Coronary artery (tissue), 2 donors: ENCODE data around the gene SCN9A.

ENCODE experiments used
- DNase-seq: peaks from one replicate; pipeline ENCODE4 v3.0.0-alpha.2; 2017; ENCODE audit warnings: low spot score
- H3K27ac ChIP-seq, 2 donors: fragments of 200-600 bp; sonication (generic); one replicate each; pipeline ENCODE4 v1.5.1; 2016 to 2019
- H3K4me3 ChIP-seq: fragments of 200-600 bp; sonication (generic); 2 replicates; pipeline ENCODE4 v1.5.1; 2016; ENCODE audit warnings: mild to moderate bottlenecking, moderate library complexity
- CTCF ChIP-seq: fragments of 200-600 bp; sonication (generic); IDR thresholded peaks from one replicate; pipeline ENCODE4 v1.5.1; 2019; ENCODE audit warnings: antibody characterized with exemption

The SCN9A gene

GRCh38 chr2:166184789-166185188, 191.0 kb downstream of the SCN9A start:
- no peak for DNase-seq
- no peak overlapping the region for H3K4me3 ChIP-seq
- no peak overlapping the region for H3K27ac ChIP-seq
- no peak for TF ChIP-seq CTCF

DNA sequence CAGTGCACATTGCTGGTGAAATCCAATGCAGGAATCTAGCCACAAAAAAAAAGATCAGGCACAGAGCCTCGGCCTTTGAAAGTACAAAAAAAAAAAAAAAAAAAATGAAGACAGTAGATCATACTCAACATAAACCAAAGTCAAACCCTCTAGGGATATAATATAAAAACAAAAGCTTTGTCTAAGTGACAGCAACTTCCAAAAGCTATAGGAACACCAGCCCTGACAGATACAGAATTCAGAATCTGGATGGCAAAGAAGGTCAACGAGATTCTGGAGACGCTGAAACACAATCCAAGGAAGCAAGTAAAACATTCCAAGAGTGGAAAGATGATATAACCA, 194.0 kb downstream of the SCN9A start:
- no peak for DNase-seq
- H3K4me3 ChIP-seq = no peak overlapping the region
- TF ChIP-seq CTCF = no peak

DNA sequence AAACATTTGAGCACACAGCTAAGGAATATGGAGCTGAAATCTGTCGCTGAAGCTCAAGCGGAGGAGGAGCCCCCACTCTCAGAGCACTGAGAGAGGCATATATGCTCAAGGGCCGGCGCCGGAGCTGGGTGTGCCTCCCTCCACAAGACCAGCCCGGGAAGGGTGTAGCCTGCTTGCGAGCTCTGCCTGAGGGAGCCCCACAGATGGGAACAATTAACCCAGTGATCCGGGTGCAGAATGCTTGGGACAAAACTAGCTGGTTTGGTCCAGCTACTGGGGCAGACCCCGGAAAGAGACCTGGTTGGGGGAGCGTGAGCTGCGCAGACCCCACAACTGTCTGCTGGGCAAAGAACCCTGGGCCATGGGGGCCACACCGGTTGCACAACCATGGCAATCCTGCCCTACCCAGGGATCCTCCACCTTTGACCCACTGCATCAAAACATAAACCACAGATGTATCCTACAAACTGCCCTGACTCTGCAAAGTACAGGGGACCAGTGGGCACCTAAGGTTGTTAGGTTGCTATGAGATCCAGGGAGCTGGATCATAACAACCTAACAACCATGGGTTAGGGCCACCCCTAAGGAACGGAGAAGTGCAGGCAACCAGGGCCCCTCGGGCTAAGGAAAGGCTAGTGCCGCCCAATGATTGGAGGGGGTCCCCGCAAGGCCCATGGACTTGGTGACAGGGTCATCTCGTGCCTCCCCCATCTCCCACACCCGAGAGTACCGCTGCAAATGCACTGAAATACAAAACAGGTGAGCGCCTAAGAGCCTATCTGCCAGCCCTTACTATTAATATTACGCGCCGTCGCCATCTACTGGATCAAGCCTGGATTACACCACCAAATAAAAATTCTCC, 194.6 kb downstream of the SCN9A start:
- H3K27ac ChIP-seq = no peak overlapping the region
- H3K4me3 ChIP-seq = no peak overlapping the region
- no peak for TF ChIP-seq CTCF
- DNase-seq = no peak

More for the DNA sequence above, 194.0 kb downstream of the SCN9A start:
- H3K27ac ChIP-seq = no peak overlapping the region

- Histone ChIP-seq H3K4me3 (no peak overlapping the region), H3K27ac (no peak overlapping the region)
- no peak for DNase-seq
- no peak for TF ChIP-seq CTCF
Measured at GRCh38 chr2:166179201-166179600, 196.5 kb downstream of the SCN9A start.

DNA sequence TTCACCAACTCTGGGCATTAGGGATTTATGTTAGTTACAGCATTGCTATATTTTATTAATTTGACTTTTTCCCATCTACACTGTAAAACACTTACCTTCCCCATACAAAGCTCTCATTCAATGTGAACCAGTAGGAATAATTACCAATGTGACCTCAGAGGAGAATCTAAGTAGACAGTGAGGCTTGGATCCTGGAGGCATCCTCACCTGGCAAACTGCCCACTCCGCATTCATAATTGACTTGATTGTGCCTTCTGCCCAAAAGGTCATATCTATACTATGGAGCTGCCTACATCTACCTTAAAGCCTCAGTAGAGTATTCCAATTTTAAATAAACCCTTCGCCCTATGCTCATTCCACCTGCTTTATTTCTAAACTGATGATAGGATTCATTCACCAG, 202.5 kb downstream of the SCN9A start:
- no peak for DNase-seq
- no peak overlapping the region for H3K27ac ChIP-seq
- TF ChIP-seq CTCF = no peak

GRCh38 chr2:166171216-166171615, 204.5 kb downstream of the SCN9A start:
- no peak for TF ChIP-seq CTCF
- DNase-seq = no peak
- Histone ChIP-seq H3K27ac (no peak overlapping the region), H3K4me3 (no peak overlapping the region)

More for the DNA sequence above, 202.5 kb downstream of the SCN9A start:
- no peak overlapping the region for H3K4me3 ChIP-seq

GRCh38 chr2:166170356-166170755, 205.4 kb downstream of the SCN9A start:
- no peak for DNase-seq
- TF ChIP-seq CTCF = no peak
- Histone ChIP-seq H3K27ac (no peak overlapping the region), H3K4me3 (no peak overlapping the region)
